Esophagus muscularis mucosa (tissue), 4 donors: ENCODE measurements around the gene BCL11A. TPM values are rescaled to one million over a fixed set of nuclear protein-coding genes. Genes with fewer than 3 reads are reported as not detected.

Source experiments
- DNase-seq: peaks from one replicate; pipeline ENCODE4 v3.0.0-alpha.2; 2017; ENCODE audit errors: extremely low spot score
- H3K27ac ChIP-seq, 4 donors: fragments of 200-600 bp; sonication (generic); replicated peaks in 1 of 4; 1 replicate in 3 of 4; 2 replicates in 1 of 4; pipeline ENCODE4 v1.5.1; 2016 to 2019; ENCODE audit warnings: mild to moderate bottlenecking in 1 of 4
- H3K27me3 ChIP-seq, 4 donors: fragments of 200-600 bp; sonication (generic); one replicate each; pipeline versions ENCODE4 v1.5.1 to v1.6.0; 2016 to 2019
- H3K36me3 ChIP-seq, 4 donors: fragments of 200-600 bp; sonication (generic); one replicate each; pipeline ENCODE4 v1.5.1; 2016 to 2019
- H3K4me1 ChIP-seq, 4 donors: fragments of 200-600 bp; sonication (generic); one replicate each; pipeline ENCODE4 v1.5.1; 2016 to 2019
- H3K4me3 ChIP-seq, 4 donors: fragments of 200-600 bp; sonication (generic); 1 replicate in 2 of 4; 2 replicates in 2 of 4; pipeline ENCODE4 v1.5.1; 2016 to 2019; ENCODE audit warnings: mild to moderate bottlenecking in 4 of 4, moderate library complexity in 1 of 4
- H3K9me3 ChIP-seq, 4 donors: fragments of 200-600 bp; sonication (generic); 1 replicate in 3 of 4; 2 replicates in 1 of 4; pipeline ENCODE4 v1.5.1; 2016 to 2019
- EP300 ChIP-seq: sonication (generic); formaldehyde crosslinking; IDR thresholded peaks from one replicate; pipeline ENCODE4 v1.6.1; 2017; ENCODE audit warnings: antibody characterized with exemption
- POLR2A ChIP-seq: fragments of 450-650 bp; IDR thresholded peaks from one replicate; pipeline ENCODE4 v1.6.1; 2017; ENCODE audit warnings: antibody characterized with exemption, moderate library complexity, mild to moderate bottlenecking, low read depth
- POLR2AphosphoS5 ChIP-seq, 2 donors: sonication (generic); formaldehyde crosslinking; IDR thresholded peaks; one replicate each; pipeline ENCODE4 v1.6.1; 2017; ENCODE audit warnings: antibody characterized with exemption in 2 of 2
- WGBS: methylation state at CpG from one replicate; pipeline ENCODE4 v1.1.5; 2018; 5-methylcytosine and 5-hydroxymethylcytosine counted together
- intact Hi-C: fragments of 100-400 bp; cut with DNase I; formaldehyde crosslinking; loops from one replicate; pipeline ENCODE4 v1.15.1; 2023
- total RNA-seq, 4 donors: library from RNA; depleted of rRNA; stranded (reverse); fragments of >200 nt; gene quantifications; one replicate each; pipeline versions ENCODE4 v1.1.0 to v1.2.1, GENCODE V29; 2016
- TF ChIP-seq, protein P1 (sequence below), 3 experiments: fragments of 200-600 bp in 2 of 3; fragments of 450-650 bp in 1 of 3; sonication (generic) in 2 of 3; IDR thresholded peaks; one replicate each; pipeline ENCODE4 v1.5.1; 2017 to 2019; ENCODE audit warnings: antibody characterized with exemption in 3 of 3, mild to moderate bottlenecking in 2 of 3, moderate library complexity in 1 of 3

BCL11A gene
- total RNA-seq, 4 donors from 2014 or later: 3.5 to 11.3 (median 4.7) TPM

DNA sequence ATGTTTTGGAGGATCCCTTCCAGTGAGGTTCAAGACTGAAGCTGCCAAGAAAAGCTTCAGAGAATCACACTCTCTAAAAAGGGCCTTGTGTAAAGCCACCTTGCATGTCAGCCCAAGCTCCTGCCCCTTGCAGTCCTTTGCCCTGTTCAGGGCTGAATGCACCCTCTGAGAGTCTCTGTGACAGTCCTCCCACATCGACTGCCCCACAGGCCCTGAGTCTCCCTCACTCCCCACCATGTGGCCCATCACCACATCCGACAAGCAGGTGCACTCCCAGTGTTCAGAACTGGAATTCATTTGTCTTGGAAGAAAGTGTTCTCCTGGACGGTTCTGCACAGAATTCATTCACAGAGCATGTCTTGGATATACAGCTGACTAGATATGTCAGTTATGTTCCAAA, 31.0 kb downstream of the BCL11A start:
- Histone ChIP-seq H3K4me3 (no peak overlapping the region), H3K36me3 (no peaks in the 10 kb centered on the region), H3K27me3 (no peaks in the 10 kb centered on the region), H3K27ac (no peak overlapping the region), H3K9me3 (no peaks in the 10 kb centered on the region), H3K4me1 (peaks cover 0 to 10% (median 0%) of the 10 kb centered on the region in 4 donors)
- intact Hi-C loops: no loop called here
- no peak for DNase-seq
- WGBS: 68% methylated on average over 3 of the region's 3 CpGs
- TF ChIP-seq POLR2A (no peak), POLR2AphosphoS5 (IDR thresholded peaks at IDR 0.05) (no peak), EP300 (no peak)
- TF ChIP-seq, protein P1, sequence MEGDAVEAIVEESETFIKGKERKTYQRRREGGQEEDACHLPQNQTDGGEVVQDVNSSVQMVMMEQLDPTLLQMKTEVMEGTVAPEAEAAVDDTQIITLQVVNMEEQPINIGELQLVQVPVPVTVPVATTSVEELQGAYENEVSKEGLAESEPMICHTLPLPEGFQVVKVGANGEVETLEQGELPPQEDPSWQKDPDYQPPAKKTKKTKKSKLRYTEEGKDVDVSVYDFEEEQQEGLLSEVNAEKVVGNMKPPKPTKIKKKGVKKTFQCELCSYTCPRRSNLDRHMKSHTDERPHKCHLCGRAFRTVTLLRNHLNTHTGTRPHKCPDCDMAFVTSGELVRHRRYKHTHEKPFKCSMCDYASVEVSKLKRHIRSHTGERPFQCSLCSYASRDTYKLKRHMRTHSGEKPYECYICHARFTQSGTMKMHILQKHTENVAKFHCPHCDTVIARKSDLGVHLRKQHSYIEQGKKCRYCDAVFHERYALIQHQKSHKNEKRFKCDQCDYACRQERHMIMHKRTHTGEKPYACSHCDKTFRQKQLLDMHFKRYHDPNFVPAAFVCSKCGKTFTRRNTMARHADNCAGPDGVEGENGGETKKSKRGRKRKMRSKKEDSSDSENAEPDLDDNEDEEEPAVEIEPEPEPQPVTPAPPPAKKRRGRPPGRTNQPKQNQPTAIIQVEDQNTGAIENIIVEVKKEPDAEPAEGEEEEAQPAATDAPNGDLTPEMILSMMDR (IDR thresholded peaks at IDR 0.05): no peak

- H3K27ac ChIP-seq: no peak overlapping the region
- no peak for TF ChIP-seq POLR2AphosphoS5 (IDR thresholded peaks at IDR 0.05)
- TF ChIP-seq, protein P1 (IDR thresholded peaks at IDR 0.05): no peak
- TF ChIP-seq EP300: no peak
- TF ChIP-seq POLR2A: no peak
- no peaks in the 10 kb centered on the region for H3K9me3 ChIP-seq
- 81% methylated on average over 5 of the region's 5 CpGs for whole genome bisulfite sequencing
- intact Hi-C loops: no loop called here
- H3K27me3 ChIP-seq: no peaks in the 10 kb centered on the region
- no peak overlapping the region for H3K4me3 ChIP-seq
- no peak for DNase-seq
- no peaks in the 10 kb centered on the region for H3K36me3 ChIP-seq
- peaks cover 0 to 10% (median 3%) of the 10 kb centered on the region in 4 donors for H3K4me1 ChIP-seq
Observed at GRCh38 chr2:60521626-60522025, 31.8 kb downstream of the BCL11A start.

- no peak overlapping the region for H3K27ac ChIP-seq
- TF ChIP-seq POLR2A: no peak
- no peak for TF ChIP-seq POLR2AphosphoS5 (IDR thresholded peaks at IDR 0.05)
- TF ChIP-seq, protein P1 (IDR thresholded peaks at IDR 0.05): no peak
- no peak for TF ChIP-seq EP300
- peaks cover 0 to 13% (median 6%) of the 10 kb centered on the region in 4 donors for H3K4me1 ChIP-seq
- intact Hi-C loops: no loop called here
- WGBS: 88% methylated on average over 7 of the region's 9 CpGs
- H3K36me3 ChIP-seq: no peaks in the 10 kb centered on the region
- H3K27me3 ChIP-seq: no peaks in the 10 kb centered on the region
- no peak for DNase-seq
- H3K4me3 ChIP-seq: no peak overlapping the region
- H3K9me3 ChIP-seq: no peaks in the 10 kb centered on the region
Observed at GRCh38 chr2:60520917-60521539, 32.4 kb downstream of the BCL11A start.

GRCh38 chr2:60520151-60520876, 33.1 kb downstream of the BCL11A start:
- no peak overlapping the region for H3K27ac ChIP-seq
- peaks cover 0 to 15% (median 7%) of the 10 kb centered on the region in 4 donors for H3K4me1 ChIP-seq
- TF ChIP-seq POLR2AphosphoS5 (IDR thresholded peaks at IDR 0.05) (no peak), POLR2A (no peak), EP300 (no peak)
- TF ChIP-seq, protein P1 (IDR thresholded peaks at IDR 0.05): no peak
- 85% methylated on average over 8 of the region's 8 CpGs for WGBS
- no peak overlapping the region for H3K4me3 ChIP-seq
- H3K36me3 ChIP-seq: no peaks in the 10 kb centered on the region
- no peaks in the 10 kb centered on the region for H3K27me3 ChIP-seq
- H3K9me3 ChIP-seq: no peaks in the 10 kb centered on the region
- DNase-seq: no peak
- intact Hi-C loops: no loop called here
